ENCODE measurements around the gene EPHA8.

GRCh38 chr1:22522221-22522743 is 41.0 kb upstream of the EPHA8 start:
- TF ChIP-seq EZH2 (IDR thresholded peaks at IDR 0.05; ENCODE audit: low read depth) = no peak
- TF ChIP-seq, protein P1, sequence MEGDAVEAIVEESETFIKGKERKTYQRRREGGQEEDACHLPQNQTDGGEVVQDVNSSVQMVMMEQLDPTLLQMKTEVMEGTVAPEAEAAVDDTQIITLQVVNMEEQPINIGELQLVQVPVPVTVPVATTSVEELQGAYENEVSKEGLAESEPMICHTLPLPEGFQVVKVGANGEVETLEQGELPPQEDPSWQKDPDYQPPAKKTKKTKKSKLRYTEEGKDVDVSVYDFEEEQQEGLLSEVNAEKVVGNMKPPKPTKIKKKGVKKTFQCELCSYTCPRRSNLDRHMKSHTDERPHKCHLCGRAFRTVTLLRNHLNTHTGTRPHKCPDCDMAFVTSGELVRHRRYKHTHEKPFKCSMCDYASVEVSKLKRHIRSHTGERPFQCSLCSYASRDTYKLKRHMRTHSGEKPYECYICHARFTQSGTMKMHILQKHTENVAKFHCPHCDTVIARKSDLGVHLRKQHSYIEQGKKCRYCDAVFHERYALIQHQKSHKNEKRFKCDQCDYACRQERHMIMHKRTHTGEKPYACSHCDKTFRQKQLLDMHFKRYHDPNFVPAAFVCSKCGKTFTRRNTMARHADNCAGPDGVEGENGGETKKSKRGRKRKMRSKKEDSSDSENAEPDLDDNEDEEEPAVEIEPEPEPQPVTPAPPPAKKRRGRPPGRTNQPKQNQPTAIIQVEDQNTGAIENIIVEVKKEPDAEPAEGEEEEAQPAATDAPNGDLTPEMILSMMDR (conservative IDR thresholded peaks at IDR 0.05) = no peak
